ENCODE data around the gene ARFGEF3. TPM values are rescaled to one million over a fixed set of nuclear protein-coding genes. Genes with fewer than 3 reads are reported as not detected.

The ARFGEF3 gene
- total RNA-seq, 3 donors from 2014 or later (not counting 1 experiment from before 2014, with no cell fraction given) = 0.05 to 0.09 TPM; not detected in 1

DNA sequence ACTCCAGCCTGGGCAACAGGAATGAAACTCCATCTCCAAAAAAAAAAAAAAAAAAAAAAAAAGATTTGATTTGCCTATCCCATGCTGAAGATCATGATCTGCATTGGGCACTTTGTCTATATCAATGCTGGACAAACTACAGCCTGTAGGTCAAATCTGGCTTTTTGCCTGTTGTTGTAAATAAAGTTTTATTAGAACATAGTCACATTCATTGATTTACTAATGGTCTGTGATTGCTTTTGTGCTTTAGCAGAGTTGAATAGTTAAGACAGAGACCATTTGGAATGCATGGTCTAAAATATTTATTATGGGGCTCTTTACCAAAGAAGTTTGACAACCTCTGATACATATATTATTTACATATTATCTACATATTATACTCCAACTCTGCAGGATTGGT lies 42.6 kb downstream of the ARFGEF3 start:
- TF ChIP-seq, protein P1, sequence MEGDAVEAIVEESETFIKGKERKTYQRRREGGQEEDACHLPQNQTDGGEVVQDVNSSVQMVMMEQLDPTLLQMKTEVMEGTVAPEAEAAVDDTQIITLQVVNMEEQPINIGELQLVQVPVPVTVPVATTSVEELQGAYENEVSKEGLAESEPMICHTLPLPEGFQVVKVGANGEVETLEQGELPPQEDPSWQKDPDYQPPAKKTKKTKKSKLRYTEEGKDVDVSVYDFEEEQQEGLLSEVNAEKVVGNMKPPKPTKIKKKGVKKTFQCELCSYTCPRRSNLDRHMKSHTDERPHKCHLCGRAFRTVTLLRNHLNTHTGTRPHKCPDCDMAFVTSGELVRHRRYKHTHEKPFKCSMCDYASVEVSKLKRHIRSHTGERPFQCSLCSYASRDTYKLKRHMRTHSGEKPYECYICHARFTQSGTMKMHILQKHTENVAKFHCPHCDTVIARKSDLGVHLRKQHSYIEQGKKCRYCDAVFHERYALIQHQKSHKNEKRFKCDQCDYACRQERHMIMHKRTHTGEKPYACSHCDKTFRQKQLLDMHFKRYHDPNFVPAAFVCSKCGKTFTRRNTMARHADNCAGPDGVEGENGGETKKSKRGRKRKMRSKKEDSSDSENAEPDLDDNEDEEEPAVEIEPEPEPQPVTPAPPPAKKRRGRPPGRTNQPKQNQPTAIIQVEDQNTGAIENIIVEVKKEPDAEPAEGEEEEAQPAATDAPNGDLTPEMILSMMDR (IDR thresholded peaks at IDR 0.05) = no peak
- DNase-seq (no peak), ATAC-seq (no peak)
- Mint-ChIP-seq H3K9me3 (no peaks in the 10 kb centered on the region), H3K36me3 (no peaks in the 10 kb centered on the region), H3K27ac (no peak overlapping the region), H3K27me3 (ENCODE audit: low read depth in 2 of 2) (peaks cover 19 to 21% of the 10 kb centered on the region in 2 donors), H3K4me1 (no peaks in the 10 kb centered on the region), H3K4me3 (no peak overlapping the region)
- Histone ChIP-seq H3K27me3 (ENCODE audit: control insufficient read depth, insufficient read depth, low read length) (peaks cover 2% of the 10 kb centered on the region), H3K4me1 (ENCODE audit: control insufficient read depth, insufficient read depth, low read length) (no peaks in the 10 kb centered on the region), H3K4me3 (ENCODE audit: low read length) (no peak overlapping the region), H3K27ac (ENCODE audit: low read length) (no peak overlapping the region), H3K36me3 (ENCODE audit: control insufficient read depth, insufficient read depth, low read length) (no peaks in the 10 kb centered on the region), H3K9me3 (ENCODE audit: control insufficient read depth, insufficient read depth, low read length) (no peaks in the 10 kb centered on the region)
- intact Hi-C loops (cut with micrococcal nuclease) = no loop called here

DNA sequence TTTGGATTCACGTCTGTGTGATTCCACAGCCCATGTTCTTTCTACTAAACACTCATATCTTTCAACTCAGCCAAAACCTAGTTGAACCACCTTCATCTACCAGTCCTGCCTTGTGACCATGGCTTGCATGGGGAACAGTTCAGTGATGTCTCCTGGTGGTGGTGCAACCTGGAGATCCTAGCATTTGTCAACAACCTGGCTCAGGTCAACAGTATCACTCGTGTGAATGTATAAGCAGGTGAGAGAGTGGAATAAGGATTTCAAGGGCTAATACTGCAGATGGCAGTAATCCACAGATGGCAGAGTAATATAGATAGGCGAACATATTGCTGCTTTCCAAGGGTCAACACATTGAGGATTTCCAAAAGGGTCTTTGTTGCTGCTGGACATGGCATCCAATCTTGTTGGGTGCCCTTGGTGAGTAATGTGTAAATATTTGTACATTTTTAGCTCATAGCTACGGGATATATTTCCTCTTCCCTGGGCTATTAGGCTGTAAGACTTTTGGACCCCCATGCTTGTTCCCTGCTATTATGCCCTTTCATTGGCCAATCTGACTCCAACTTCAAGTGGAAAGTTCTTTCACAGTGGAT lies 43.1 kb downstream of the ARFGEF3 start:
- Mint-ChIP-seq H3K9me3 (no peaks in the 10 kb centered on the region), H3K4me1 (no peaks in the 10 kb centered on the region), H3K27ac (no peak overlapping the region), H3K27me3 (ENCODE audit: low read depth in 2 of 2) (peaks cover 21 to 22% of the 10 kb centered on the region in 2 donors), H3K36me3 (no peaks in the 10 kb centered on the region), H3K4me3 (no peak overlapping the region)
- WGBS (ENCODE audit: insufficient coverage) = 89% methylated on average over 3 of the region's 4 CpGs
- DNase-seq = no peak
- no peaks in the 10 kb centered on the region for H3K9me3 ChIP-seq (ENCODE audit: control insufficient read depth, insufficient read depth, low read length)
- H3K4me1 ChIP-seq (ENCODE audit: control insufficient read depth, insufficient read depth, low read length) = no peaks in the 10 kb centered on the region
- TF ChIP-seq, protein P1 (IDR thresholded peaks at IDR 0.05) = no peak
- no peak overlapping the region for H3K27ac ChIP-seq (ENCODE audit: low read length)
- H3K27me3 ChIP-seq (ENCODE audit: control insufficient read depth, insufficient read depth, low read length) = peaks cover 2% of the 10 kb centered on the region
- no peaks in the 10 kb centered on the region for H3K36me3 ChIP-seq (ENCODE audit: control insufficient read depth, insufficient read depth, low read length)
- no peak overlapping the region for H3K4me3 ChIP-seq (ENCODE audit: low read length)
- intact Hi-C loops (cut with micrococcal nuclease) = no loop called here
- ATAC-seq = no peak

DNA sequence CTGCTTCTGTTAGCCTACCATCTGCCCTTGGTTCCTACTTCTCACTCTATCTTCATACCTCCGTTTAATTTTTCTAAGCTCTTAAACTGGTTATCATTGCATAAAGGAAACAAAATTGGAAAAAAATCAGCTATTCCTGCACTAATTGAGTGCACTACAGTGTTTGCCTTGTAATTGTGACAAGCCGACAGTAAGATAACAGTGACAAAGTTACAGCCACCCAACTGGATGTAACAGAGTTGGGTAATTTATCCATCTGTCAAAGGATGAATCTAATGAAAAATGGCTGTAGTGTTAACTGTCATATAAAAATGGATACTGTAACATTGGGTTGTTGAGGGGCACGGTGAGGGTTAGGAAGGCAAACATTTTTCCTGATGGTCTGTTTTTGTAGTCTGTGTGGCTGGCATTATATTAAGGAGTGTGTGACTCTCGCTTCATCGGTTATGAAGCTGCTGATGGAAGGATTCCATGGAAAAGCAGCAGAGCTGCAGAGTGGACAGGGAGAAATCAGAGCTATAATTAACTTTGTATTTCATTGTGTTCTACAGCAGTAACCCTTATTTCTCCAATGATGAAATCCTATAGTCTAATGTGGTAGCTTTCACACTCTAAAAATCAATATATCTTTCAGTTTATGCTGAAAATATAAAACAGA lies 43.8 kb downstream of the ARFGEF3 start:
- peaks cover 21 to 22% of the 10 kb centered on the region in 2 donors for H3K27me3 Mint-ChIP-seq (ENCODE audit: low read depth in 2 of 2)
- no peaks in the 10 kb centered on the region for H3K36me3 Mint-ChIP-seq
- WGBS (ENCODE audit: insufficient coverage) = 97% methylated on average over 5 of the region's 5 CpGs

More for the DNA sequence above, 43.8 kb downstream of the ARFGEF3 start:
- intact Hi-C loops (cut with micrococcal nuclease) = no loop called here
- H3K4me3 ChIP-seq (ENCODE audit: low read length) = no peak overlapping the region
- ATAC-seq (no peak), DNase-seq (no peak)
- no peak overlapping the region for H3K27ac Mint-ChIP-seq
- no peaks in the 10 kb centered on the region for H3K4me1 Mint-ChIP-seq
- H3K27ac ChIP-seq (ENCODE audit: low read length) = no peak overlapping the region
- H3K27me3 ChIP-seq (ENCODE audit: control insufficient read depth, insufficient read depth, low read length) = peaks cover 2% of the 10 kb centered on the region
- H3K4me1 ChIP-seq (ENCODE audit: control insufficient read depth, insufficient read depth, low read length) = no peaks in the 10 kb centered on the region
- TF ChIP-seq, protein P1 (IDR thresholded peaks at IDR 0.05) = no peak
- no peaks in the 10 kb centered on the region for H3K36me3 ChIP-seq (ENCODE audit: control insufficient read depth, insufficient read depth, low read length)
- no peak overlapping the region for H3K4me3 Mint-ChIP-seq
- H3K9me3 ChIP-seq (ENCODE audit: control insufficient read depth, insufficient read depth, low read length) = no peaks in the 10 kb centered on the region
- H3K9me3 Mint-ChIP-seq = no peaks in the 10 kb centered on the region

All from natural killer cell (primary cell).